ENCODE measurements around the gene POLR2H.

Gene POLR2H

DNA sequence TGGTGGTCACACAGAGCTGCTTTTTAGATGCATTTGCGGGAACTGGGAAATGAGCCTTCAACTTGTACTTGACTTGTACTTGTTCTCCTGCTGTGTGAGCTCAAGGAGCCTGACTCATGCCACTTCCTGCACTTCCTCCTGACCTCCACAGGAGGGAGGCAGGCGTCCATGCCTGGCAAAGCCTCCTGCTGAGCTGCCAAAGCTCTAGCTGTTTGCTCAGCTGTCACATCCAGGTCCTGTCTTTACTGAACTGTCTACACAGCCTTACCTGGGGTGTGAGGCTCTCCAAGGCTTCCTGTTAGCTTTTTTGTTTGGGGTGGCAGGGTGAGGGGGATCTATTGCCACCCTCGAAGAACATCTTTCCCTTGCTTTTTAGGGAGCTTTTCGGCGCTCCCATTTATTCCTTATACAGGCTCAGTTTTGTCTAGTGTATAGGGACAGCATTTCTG, 10.1 kb downstream of the POLR2H start:
- DNase-seq (ENCODE audit: low read depth): peak; percentile 91

DNA sequence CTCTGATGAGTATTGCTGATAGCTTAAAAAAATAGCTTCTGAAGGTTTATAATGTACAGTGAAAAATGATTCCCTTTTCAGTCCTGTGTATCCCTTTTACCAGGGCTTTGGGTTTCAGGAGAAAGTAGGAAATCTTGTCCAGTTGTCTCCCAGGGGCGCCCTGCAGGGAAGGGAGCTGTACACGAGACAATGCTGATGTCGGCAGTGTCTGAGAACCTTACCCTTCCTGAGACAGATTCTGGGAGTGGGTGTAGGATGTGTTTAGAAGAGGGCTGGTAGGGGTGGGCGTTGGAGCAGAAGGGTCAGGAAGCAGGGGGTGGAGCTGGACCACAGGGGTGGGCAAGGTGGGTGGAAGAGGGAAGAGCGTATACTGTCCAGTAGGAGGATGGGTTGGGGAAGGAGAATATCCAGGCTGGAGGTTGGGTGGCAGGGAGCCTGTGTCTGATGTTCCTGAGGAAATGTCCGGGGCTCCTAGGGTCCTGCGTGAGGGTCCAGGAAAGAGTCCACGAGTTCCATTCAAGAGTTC, 10.8 kb downstream of the POLR2H start:
- DNase-seq (ENCODE audit: low read depth): no peak

DNA sequence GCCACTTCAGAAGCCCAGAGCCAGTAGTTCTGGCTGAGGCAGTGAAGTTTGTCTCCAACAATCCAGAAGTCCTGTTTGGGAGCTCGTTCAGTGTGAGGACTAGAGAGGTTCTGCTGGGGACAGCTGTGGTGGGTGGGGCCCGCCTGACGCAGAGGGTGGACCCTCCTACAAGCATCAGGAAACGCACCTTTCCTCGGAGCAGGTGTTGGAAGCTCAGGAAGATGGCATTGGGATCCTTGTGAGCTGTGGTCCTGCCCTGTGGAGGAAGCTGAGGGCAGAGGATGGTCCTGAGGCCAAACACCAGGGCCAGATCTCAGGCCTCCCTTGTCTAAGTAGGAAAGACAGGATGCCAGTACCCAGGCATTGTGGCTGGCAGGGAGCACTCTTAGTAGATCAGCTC, 11.4 kb downstream of the POLR2H start:
- no peak for DNase-seq (ENCODE audit: low read depth)

DNA sequence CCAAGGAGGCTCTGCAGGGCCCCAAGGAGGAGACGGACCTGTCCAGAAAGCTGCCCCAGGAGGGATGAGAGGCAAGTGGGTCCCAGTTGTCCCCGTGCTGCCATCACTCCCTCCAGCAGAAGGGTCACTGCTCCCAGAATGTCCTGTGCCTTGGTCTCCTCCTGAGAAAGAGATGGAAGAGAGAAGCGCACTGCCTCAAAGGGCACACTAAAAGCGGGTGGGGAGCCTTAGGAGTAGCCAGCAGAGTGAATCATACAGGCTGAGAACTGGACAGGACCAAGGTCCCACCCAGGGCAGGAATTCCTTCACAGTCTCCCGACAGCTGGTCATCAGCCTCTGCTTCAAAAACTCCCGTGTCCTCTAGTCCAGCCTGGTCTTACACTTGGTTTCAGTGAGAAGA, 11.9 kb downstream of the POLR2H start:
- peak; percentile 14 for DNase-seq (ENCODE audit: low read depth)

DNA sequence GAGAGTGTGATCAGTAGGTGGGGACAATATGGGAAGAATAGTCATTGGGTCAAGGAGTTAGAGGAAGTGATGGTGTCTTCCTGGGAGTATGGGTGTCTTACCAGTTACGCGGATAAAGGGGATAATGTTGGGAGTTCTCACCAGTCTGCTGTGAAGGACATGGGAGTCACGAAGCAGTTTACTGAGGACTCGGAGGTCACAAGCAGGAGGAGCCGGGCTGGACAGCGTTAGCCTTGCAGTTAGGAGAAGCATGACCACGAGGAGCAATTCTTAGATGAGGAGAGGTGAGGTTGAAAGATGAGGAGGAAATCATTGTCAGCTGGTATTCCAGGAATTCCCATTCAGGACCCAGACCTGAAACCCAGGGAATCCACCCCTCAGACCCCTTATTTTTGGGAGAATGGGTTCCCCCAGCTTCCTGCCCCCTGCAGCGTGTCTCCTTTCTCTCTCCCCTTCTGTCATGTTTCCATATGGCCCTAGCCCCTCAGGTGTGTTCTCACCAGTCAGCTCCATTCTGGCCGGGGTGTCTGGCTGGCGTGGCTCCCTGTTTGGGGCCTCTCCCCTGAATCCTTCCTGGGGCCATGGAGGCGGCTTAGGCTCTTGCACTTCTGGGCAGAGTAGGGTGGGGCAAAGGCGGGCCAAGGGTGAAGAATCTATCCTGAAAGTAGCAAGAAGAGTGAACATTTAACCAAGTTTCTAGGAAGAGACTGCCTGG, 14.4 kb downstream of the POLR2H start:
- no peak for DNase-seq (ENCODE audit: low read depth)

DNA sequence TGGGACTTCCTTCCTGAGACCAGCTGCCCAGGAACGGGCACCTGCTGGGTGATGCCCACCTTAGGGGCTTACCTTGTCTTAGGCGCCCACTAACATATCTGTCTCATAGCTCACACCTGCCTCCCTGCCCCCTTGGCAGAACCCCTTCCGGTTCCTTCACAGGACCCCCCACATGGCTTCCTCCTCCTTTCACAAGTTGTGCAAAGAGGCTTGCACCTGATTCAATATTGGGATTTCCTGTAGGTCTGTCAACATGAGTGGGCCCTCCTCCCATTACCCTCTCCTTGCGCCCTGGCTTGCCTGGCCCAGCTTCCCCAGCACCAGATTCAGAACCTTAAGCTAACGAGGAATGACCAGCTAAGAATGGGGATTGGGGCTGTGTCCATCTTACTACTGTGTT, 15.9 kb downstream of the POLR2H start:
- DNase-seq (ENCODE audit: low read depth): no peak

DNA sequence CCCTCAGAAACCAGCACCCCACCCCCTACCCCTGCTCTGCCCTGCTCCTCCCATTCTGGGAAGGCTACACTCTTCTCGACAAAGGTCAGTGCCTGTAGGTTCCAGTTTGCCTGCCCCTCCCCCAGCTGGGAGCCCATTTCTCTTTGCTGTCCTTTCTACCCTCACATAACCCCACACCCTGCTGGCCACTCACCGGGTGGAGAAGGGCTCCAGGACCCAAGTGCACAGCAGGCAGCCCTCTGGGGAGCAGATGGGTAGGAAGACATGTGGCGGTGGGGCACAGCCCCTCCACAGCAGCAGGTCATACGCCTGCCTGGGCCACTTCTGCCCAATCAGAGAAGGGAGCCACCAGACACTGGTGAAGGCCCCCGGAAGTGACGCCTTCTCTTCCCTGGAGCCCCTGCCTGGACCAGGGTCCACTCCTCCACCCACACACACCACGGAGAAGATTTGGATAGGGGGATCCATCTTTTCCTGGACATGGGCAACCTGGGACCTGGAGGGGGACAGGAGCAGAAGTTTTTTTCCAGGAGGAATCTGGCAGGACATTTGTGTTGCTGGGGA, 16.5 kb downstream of the POLR2H start, which contains the start of gene THPO:
Gene THPO, minus strand, starts transcription at position 326 of the 564 bp plus-strand sequence. CDS start 1,948 bp downstream, outside the sequence.
- no peak for DNase-seq (ENCODE audit: low read depth)

DNA sequence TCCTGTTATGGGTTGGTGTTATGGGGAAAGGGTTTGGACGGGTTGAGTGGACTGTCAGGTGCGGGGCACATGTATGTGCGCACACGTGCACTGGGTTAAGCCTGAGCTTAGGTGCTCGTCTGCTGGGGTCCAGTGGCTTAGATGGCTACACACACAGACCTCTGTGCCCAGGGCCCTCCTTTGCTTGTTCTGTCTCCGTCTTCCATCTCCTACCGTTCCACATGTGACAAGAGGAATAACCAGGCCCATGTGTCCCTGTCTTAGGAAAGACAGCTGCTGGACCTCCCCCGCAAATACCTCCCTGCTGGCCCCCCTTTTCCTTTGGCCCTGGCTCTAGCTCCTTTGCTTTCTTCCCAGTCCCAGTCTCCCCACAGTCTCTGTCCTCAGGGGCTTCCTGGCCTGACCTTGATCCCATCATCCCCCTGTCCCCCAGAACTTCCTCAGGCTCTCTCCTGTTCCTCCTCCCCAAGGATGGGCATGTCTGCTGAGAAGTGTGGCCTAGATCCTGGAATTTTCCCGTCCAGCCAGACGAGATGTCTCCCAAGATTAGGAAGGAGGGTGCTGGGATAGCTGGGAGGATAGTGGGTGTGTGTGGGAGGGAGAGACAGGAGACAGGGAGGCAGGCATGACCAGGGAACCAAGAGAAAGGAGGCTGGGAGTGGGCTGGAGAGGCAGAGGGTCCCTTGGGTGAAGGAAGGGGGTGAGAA, 17.3 kb downstream of the POLR2H start:
- no peak for DNase-seq (ENCODE audit: low read depth)

DNA sequence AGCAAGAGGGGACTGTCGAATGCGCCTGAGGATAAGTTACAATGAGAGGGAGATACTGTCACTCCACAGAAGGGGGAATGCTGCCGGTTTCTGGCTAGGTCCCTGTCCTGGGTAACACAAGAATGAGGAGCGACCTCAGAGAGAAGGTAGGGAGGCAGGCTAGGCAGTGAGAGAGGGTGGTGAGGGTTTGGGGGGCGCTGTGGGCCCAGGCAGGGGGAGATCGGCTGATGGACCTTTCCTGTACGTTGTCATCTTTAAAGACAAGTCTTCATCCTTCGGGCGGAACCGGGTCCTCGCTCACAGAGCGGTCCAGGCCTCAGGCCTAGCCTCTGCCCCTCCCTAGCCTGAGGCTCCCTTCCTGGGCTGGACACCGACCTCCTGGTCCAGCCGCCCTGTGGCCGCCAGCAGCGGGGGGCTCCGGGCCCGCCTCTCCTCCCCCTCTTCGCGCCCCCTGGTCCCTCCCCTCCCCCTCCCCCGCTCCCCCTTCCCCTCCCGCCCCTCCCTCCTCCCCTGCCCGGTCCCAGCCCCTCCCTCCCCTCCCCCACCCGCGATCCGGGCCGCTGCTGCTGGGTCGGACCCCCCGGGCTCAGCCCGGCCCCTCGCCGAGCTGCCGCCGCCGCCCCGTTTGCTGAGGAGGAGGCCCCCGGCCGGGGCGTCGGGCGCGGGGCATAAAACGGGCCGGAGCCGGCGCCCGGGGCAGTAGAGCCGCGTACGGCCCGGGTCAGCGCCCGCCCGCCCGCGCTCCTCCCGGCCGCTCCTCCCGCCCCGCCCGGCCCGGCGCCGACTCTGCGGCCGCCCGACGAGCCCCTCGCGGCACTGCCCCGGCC, 18.1 kb downstream of the POLR2H start, which contains the start of gene CHRD:
Gene CHRD, plus strand, starts transcription at position 697 of the 827 bp plus-strand sequence. CDS start 265 bp downstream, outside the sequence.
- no peak for DNase-seq (ENCODE audit: low read depth)

DNA sequence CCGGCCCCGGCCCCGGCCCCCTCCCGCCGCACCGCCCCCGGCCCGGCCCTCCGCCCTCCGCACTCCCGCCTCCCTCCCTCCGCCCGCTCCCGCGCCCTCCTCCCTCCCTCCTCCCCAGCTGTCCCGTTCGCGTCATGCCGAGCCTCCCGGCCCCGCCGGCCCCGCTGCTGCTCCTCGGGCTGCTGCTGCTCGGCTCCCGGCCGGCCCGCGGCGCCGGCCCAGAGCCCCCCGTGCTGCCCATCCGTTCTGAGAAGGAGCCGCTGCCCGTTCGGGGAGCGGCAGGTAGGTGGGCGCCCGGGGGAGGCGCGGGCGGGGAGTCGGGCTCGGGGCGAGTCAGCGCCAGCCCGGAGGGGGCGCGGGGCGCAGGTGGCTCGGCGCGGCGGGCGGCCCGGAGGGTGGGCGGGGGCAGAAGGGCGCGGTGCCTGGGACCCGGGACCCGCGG, 18.7 kb downstream of the POLR2H start:
- peak; percentile 25 for DNase-seq (ENCODE audit: low read depth)

DNA sequence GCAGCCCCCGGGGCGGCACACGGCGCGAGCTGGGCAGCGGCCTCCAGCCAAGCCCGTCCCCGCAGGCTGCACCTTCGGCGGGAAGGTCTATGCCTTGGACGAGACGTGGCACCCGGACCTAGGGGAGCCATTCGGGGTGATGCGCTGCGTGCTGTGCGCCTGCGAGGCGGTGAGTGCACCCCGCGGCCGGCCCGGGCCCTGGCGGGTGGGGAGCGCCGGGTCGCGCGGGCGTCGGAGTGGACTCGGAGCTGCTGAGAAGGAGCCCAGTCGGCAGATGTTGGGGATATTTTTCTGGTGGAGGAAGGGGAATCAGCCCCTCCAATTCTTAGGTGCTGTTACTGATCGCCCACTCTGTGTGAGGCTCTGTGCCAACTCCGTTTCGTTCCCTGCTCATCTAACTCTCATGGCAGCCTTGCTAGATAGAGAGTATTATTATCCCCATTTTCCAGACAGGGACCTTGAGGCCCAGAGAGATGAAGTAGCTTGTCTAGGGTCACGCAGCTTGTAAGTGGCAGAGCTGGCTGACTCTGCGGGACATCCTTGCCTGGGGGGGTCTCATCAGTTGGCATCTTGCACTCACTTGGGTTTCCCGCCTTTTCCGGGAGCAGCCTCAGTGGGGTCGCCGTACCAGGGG, 19.2 kb downstream of the POLR2H start:
- DNase-seq (ENCODE audit: low read depth): no peak

DNA sequence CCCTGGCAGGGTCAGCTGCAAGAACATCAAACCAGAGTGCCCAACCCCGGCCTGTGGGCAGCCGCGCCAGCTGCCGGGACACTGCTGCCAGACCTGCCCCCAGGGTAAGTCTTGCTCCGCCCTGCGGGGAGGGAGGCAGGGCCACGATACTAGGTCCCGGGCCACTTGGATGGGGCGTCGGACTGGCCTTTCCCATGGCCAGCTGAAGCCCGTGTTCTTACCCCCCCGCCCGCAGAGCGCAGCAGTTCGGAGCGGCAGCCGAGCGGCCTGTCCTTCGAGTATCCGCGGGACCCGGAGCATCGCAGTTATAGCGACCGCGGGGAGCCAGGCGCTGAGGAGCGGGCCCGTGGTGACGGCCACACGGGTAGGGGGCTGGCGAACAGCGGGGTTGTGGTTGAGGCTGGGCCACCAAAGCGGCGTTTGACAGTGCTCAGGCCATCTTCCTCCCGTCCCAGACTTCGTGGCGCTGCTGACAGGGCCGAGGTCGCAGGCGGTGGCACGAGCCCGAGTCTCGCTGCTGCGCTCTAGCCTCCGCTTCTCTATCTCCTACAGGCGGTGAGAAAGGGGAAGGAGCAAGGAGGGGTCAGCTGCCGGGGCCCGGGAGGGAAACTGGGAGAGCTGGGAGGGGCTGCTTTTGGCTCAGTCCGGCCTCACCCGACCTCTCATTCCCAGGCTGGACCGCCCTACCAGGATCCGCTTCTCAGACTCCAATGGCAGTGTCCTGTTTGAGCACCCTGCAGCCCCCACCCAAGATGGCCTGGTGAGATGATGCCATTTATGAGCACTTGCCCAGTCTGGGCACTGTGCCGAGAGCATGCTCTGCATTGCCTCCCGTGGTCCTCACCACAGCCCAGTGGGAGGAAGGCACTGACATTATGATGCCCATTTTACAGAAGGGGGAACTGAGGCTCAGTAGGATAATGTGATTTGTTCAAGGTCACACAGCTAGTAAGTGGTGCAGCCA, 20.0 kb downstream of the POLR2H start:
- DNase-seq (ENCODE audit: low read depth): no peak

DNA sequence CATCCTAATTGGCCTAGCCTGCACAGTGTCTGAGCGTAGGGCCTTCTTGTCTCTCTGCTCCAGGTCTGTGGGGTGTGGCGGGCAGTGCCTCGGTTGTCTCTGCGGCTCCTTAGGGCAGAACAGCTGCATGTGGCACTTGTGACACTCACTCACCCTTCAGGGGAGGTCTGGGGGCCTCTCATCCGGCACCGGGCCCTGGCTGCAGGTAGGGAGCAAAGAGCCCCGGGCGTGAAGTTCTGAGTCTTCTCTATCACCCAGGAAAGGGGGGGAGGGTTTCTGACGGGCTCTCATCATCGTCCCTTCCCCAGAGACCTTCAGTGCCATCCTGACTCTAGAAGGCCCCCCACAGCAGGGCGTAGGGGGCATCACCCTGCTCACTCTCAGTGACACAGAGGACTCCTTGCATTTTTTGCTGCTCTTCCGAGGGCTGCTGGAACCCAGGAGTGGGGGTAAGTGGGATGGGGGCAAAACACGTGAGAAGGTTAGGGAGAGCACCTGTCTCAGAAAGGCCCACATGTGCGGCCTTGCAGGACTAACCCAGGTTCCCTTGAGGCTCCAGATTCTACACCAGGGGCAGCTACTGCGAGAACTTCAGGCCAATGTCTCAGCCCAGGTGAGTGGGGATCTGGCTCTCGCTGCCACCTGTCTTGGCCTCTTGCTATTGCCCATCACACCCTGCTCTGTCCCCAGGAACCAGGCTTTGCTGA, 21.0 kb downstream of the POLR2H start:
- DNase-seq (ENCODE audit: low read depth): no peak

DNA sequence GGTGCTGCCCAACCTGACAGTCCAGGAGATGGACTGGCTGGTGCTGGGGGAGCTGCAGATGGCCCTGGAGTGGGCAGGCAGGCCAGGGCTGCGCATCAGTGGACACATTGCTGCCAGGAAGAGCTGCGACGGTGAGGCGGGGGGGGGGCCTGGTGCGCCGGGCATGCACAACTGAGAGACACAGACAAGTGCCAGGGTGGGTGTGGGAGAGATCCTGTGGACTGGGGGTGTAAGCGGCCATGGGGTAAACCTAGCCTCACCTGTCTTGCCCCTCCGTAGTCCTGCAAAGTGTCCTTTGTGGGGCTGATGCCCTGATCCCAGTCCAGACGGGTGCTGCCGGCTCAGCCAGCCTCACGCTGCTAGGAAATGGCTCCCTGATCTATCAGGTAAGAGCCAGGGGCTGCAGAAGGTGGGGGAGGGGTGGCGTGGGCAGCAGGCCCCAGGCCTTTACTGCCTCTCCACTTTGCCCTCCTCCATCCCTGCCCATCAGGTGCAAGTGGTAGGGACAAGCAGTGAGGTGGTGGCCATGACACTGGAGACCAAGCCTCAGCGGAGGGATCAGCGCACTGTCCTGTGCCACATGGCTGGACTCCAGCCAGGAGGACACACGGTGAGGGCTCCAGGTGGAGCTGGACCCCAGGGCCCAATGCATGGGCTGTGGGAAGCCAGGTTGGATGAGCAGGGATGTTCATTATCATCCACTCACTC, 21.7 kb downstream of the POLR2H start:
- no peak for DNase-seq (ENCODE audit: low read depth)

DNA sequence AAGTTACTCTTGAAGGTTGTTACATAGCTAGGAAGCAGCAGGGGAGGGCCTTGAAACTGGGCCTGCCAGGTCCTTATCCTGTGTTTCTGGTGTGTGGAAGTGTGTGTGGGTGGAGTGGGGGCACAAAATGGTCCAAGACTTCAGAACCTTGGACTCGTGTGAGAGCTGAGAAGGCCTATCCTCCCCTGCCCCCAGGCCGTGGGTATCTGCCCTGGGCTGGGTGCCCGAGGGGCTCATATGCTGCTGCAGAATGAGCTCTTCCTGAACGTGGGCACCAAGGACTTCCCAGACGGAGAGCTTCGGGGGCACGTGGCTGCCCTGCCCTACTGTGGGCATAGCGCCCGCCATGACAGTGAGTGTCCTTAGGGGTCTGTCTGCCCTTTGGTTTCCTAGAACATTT, 22.8 kb downstream of the POLR2H start:
- DNase-seq (ENCODE audit: low read depth): no peak

DNA sequence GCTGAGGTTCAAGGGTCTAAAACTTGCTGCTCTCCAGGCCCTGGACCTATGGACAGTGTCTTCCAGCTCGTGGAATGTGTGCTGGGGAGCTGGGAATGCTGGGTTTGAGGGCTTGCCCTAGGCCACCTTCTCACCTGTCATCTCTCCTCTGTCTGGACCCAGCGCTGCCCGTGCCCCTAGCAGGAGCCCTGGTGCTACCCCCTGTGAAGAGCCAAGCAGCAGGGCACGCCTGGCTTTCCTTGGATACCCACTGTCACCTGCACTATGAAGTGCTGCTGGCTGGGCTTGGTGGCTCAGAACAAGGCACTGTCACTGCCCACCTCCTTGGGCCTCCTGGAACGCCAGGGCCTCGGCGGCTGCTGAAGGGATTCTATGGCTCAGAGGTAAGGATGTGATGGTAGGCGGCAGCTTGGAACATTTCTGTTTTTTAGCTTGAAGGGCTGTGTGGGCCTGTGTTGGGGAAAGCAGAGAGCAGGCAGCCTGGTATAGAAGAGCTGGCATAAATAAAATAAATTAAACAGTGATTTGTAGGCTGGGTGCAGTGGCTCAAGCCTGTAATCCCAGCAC, 23.4 kb downstream of the POLR2H start:
- no peak for DNase-seq (ENCODE audit: low read depth)

DNA sequence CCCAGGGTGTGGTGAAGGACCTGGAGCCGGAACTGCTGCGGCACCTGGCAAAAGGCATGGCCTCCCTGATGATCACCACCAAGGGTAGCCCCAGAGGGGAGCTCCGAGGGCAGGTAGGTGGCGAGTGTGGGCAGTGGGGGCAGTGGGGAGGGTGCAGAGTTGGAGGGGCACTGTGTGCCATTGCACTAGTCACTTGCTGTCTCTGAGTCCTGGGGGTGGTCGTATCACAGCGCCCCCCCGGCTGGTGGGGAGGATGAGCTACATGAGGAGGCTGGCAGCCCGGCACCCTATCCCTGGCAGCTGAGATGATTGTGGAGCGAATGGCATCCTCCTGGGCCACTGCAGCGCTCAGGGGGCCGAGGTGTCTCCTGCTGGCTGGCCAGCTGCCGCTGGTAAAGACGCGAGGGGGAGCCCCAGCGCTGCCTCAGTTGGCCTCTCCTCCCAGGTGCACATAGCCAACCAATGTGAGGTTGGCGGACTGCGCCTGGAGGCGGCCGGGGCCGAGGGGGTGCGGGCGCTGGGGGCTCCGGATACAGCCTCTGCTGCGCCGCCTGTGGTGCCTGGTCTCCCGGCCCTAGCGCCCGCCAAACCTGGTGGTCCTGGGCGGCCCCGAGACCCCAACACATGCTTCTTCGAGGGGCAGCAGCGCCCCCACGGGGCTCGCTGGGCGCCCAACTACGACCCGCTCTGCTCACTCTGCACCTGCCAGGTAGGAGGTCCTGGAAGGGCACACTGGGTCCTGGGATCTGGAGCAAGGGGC, 24.7 kb downstream of the POLR2H start:
- DNase-seq (ENCODE audit: low read depth): no peak
